Bronchial epithelial cell (primary cell): ENCODE data around the gene DIAPH1. TPM values are rescaled to one million over a fixed set of nuclear protein-coding genes. Genes with fewer than 3 reads are reported as not detected.

ENCODE experiments used
- DNase-seq: peaks from one replicate; pipeline ENCODE4 v3.0.0-alpha.2; 2010; ENCODE audit warnings: low read depth
- FAIRE-seq: peaks from 2 replicates; lab custom pipeline; 2011; peaks lifted over from hg19 to GRCh38; lab: Jason Lieb, UNC
- H3K27me3 ChIP-seq: 2 replicates; pipeline ENCODE4 v1.5.1; 2011; ENCODE audit warnings: low read length; ENCODE audit not compliant: control insufficient read depth, insufficient read depth
- H3K36me3 ChIP-seq: 2 replicates; pipeline ENCODE4 v1.5.1; 2011; ENCODE audit warnings: low read length; ENCODE audit not compliant: control insufficient read depth, insufficient read depth
- H3K4me3 ChIP-seq: 2 replicates; pipeline ENCODE4 v1.5.1; 2011; ENCODE audit warnings: mild to moderate bottlenecking, low read depth, low read length, control low read depth
- total RNA-seq: library from RNA; depleted of rRNA; stranded (reverse); fragments of >200 nt; gene quantifications from 2 replicates; pipeline ENCODE4 v1.2.1, GENCODE V29; 2014
- TF ChIP-seq, protein P1 (sequence below): IDR thresholded peaks from 2 replicates; pipeline ENCODE4 v1.5.1; 2011; ENCODE audit warnings: mild to moderate bottlenecking, moderate library complexity, low read length, control low read depth, inconsistent platforms; ENCODE audit not compliant: insufficient read depth, severe bottlenecking

Gene DIAPH1
- total RNA-seq, 1 donor from 2014 or later: 48.2 TPM

DNA sequence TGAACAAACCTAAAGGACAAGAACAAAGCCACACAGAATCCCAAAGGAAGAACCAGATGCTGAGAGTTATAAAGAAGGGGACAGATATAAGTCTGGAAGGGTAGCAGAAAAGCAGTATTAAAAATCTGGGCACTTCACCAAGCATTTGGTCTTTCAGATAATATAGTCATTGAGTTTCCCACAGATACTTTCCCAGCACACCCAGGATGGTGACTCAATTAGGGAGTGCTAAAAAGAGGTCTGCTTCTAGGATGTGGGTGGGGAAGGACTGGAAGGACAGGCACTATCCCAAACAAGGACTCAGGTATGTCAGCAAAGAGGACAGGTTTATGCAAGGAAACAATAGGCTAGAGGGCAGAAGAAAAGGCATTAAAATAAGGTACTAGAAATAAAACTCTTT is 59.3 kb downstream of the DIAPH1 start:
- Histone ChIP-seq H3K4me3 (no peak overlapping the region), H3K27me3 (no peaks in the 10 kb centered on the region), H3K36me3 (peaks cover 5% of the 10 kb centered on the region)
- FAIRE-seq (no peak), DNase-seq (peak; percentile 97)
- TF ChIP-seq, protein P1, sequence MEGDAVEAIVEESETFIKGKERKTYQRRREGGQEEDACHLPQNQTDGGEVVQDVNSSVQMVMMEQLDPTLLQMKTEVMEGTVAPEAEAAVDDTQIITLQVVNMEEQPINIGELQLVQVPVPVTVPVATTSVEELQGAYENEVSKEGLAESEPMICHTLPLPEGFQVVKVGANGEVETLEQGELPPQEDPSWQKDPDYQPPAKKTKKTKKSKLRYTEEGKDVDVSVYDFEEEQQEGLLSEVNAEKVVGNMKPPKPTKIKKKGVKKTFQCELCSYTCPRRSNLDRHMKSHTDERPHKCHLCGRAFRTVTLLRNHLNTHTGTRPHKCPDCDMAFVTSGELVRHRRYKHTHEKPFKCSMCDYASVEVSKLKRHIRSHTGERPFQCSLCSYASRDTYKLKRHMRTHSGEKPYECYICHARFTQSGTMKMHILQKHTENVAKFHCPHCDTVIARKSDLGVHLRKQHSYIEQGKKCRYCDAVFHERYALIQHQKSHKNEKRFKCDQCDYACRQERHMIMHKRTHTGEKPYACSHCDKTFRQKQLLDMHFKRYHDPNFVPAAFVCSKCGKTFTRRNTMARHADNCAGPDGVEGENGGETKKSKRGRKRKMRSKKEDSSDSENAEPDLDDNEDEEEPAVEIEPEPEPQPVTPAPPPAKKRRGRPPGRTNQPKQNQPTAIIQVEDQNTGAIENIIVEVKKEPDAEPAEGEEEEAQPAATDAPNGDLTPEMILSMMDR: no peak

DNA sequence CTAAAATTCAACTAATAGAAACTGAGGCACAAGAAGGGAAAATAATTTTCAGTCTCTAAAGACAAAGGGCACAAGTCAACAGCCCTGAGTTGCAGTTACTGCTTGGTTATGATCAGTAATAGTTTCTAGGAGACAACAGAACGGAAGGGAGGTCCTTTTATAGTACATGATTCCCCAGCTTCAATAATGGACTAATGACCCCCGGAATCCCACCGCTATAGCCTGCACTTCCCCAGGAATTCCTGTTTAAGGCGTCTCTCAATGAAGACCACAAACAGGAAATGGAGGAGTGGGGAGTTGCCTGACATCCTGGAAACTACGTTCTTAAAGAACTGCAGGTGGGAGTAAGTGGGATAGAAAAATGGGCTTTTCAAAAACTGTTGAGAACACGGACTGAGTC is 60.6 kb downstream of the DIAPH1 start:
- DNase-seq (peak; percentile 44), FAIRE-seq (no peak)
- Histone ChIP-seq H3K27me3 (no peaks in the 10 kb centered on the region), H3K36me3 (peaks cover 5% of the 10 kb centered on the region), H3K4me3 (no peak overlapping the region)
- TF ChIP-seq, protein P1: no peak

DNA sequence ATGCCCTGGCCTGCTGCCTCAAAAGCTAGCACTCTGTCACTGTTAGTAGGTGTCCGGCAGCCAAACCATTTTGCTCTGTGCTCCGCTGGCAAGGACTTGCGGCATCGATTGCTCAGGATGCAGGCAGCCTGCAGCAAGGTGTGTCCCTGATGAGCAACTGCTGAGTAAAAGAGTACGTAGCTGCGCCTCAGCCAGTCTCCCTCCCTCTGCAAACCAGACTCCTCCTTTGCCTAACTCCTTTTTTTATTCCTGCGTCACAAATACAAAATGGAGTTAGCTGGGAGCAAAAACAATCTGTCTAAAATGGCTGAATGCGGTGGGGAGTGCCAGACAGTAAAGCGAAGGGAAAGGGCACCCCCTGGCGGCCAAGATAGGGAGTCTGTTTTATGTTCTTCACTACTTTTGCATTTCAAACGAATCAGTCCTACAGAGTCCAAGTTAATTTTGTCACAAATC is 61.1 kb downstream of the DIAPH1 start:
- peak; percentile 100 for FAIRE-seq
- peak; percentile 99 for DNase-seq
- TF ChIP-seq, protein P1: peak; percentile 75
- H3K27me3 ChIP-seq: no peaks in the 10 kb centered on the region
- no peak overlapping the region for H3K4me3 ChIP-seq
- H3K36me3 ChIP-seq: peaks cover 5% of the 10 kb centered on the region

DNA sequence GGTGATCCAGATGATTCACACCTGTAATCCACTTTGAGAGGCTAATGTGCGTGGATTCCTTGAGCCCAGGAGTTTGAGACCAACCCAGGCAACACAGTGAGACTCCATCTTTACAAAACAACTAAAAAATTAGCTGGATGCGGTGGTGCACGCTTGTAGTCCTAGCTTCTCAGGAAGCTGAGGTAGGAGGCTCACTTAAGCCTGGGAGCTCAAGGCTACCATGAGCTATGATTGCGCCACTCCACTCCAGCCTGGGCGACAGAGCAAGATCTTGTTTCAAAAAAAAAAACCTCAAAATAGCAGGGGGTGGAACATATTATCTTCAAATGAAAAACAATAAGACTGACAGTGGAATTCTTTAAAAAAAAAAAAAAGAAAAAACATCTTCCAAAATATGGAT is 70.9 kb downstream of the DIAPH1 start:
- TF ChIP-seq, protein P1: no peak
- H3K4me3 ChIP-seq: no peak overlapping the region
- no peak for FAIRE-seq

DNA sequence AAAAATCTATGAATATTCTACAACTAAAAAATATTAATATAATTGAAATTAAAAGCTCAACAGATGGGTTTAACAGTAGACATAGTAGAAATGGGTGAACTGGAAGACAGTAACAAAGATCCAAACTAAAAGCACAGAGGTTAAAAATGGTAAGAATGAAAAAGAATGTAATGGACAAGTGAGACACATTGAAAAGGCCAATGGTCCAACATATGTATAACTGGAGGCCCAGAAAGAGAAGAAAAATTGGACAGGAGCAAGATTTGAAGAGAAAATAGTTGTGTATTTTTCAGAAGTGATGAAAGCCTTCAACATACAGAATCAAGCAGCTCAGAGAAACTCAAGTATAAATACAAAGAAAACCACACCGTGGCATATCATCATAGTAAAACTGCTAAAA is 71.3 kb downstream of the DIAPH1 start:
- TF ChIP-seq, protein P1: no peak
- Histone ChIP-seq H3K4me3 (no peak overlapping the region), H3K27me3 (no peaks in the 10 kb centered on the region), H3K36me3 (peaks cover 9% of the 10 kb centered on the region)
- no peak for DNase-seq
- no peak for FAIRE-seq

More for the DNA sequence above, 70.9 kb downstream of the DIAPH1 start:
- DNase-seq: no peak
- Histone ChIP-seq H3K27me3 (no peaks in the 10 kb centered on the region), H3K36me3 (peaks cover 9% of the 10 kb centered on the region)

DNA sequence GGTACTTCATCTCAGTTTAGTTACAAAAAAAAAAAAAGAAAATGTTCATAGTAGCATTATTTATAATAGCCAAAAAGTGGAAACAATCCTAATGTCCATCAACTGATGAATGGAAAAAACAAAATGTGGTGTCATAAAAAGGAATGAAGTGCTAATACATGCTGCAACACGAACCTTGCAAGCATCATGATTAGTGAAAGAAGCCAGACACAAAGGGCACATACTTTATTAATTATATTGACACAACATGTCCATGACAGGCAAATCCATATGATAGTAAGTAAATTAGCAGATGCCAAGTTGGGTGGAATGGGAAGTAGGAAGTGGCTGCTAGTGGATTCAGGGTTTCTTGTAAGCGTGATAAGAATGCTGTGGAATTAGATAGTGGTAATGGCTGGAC is 75.7 kb downstream of the DIAPH1 start:
- TF ChIP-seq, protein P1: no peak
- no peaks in the 10 kb centered on the region for H3K27me3 ChIP-seq
- H3K36me3 ChIP-seq: peaks cover 6% of the 10 kb centered on the region
- no peak overlapping the region for H3K4me3 ChIP-seq
- DNase-seq: peak; percentile 52
- no peak for FAIRE-seq
